IPS-20b (cell line): ENCODE data around the gene SLC6A20.

Source experiments
- H3K27ac ChIP-seq: one replicate; pipeline ENCODE4 v1.5.1; 2013; ENCODE audit warnings: low read length
- H3K27me3 ChIP-seq: 2 replicates; pipeline ENCODE4 v1.6.1; 2013; ENCODE audit warnings: mild to moderate bottlenecking, low read length, inconsistent platforms; ENCODE audit not compliant: insufficient read depth
- H3K36me3 ChIP-seq: 2 replicates; pipeline ENCODE4 v1.6.1; 2013; ENCODE audit warnings: low read depth, mild to moderate bottlenecking, inconsistent platforms, low read length, moderate library complexity; ENCODE audit not compliant: insufficient read depth
- H3K4me1 ChIP-seq: 2 replicates; pipeline ENCODE4 v1.6.1; 2013; ENCODE audit warnings: mild to moderate bottlenecking, control low read depth, inconsistent platforms, low read length, moderate library complexity; ENCODE audit not compliant: insufficient read depth
- H3K4me3 ChIP-seq: 2 replicates; pipeline ENCODE4 v1.5.1; 2013; ENCODE audit warnings: mild to moderate bottlenecking, low read length, inconsistent platforms
- H3K9ac ChIP-seq: 2 replicates; pipeline ENCODE4 v1.6.1; 2013; ENCODE audit warnings: low read depth, mild to moderate bottlenecking, inconsistent platforms, low read length, moderate library complexity
- H3K9me3 ChIP-seq: 2 replicates; pipeline ENCODE4 v1.6.1; 2013; ENCODE audit warnings: mild to moderate bottlenecking, low read depth, low read length, inconsistent platforms; ENCODE audit not compliant: insufficient read depth

Gene SLC6A20

DNA sequence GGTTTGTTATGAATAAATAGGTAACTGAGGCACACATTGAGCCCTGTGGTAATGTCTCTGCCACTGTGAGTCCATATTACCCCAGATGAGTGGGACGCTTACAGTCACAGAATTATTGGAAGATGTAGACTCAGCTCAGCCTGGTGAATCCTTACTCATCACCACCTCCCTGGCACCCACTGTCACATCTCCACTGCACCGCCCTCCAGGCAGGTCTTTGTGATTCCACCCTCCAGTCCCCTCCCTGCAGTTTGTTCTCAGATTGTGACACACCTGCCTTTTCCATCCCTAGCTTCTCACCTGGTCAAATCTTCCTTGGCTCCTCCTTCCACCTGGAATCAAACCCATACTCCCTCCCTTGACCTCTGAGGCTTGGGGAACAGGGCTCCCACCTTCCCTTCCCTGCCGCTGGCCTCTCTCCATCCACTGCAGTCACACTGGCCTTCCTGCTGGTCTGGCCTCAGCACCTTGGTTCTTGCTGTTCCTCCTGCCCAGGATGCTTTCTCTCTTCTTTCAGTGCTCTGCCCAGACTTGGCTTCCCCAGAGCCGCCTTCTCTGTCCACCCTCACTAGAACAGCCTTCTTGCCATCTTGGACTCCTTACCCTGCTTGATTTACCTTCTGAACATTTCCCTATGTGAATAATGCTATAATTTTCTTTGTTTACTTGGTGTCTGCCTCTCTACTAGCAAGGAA lies 9.4 kb downstream of the SLC6A20 start:
- H3K27me3 ChIP-seq: 0 out of 2 replicates have a peak, but pooled peaks cover 3% of the 10 kb centered on the region
- H3K36me3 ChIP-seq: no peaks in the 10 kb centered on the region
- peaks cover 10% of the 10 kb centered on the region; the same call in 1 of the 2 replicates for H3K9me3 ChIP-seq
- H3K27ac ChIP-seq: no peak overlapping the region
- no peak overlapping the region for H3K4me3 ChIP-seq
- H3K9ac ChIP-seq: no peak overlapping the region
- no peaks in the 10 kb centered on the region for H3K4me1 ChIP-seq

DNA sequence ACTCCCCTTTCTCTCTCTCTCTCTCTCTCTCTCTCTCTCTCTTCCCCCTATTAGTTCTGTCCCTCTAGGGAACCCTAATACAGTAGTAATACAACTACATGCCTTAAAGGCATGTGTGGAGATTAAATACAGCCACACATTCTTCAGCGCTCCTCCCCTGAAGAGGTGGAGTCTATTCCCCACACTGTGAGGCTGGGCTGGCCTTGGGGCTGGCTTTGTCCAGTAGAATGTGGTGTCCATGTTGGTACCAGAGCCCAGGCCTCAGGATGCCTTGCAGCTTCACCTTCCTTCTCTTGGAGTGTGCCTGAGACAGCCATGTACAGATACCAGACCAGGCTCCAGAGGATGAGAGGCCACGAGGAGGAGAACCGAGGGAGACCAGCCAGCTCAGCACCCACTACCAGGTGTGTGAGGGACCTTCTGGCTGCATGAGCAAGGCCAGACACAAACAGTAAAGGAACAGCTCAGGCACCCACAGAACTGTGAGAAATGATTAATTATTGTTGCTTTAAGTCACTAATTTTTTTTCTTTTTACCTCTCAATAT lies 10.7 kb downstream of the SLC6A20 start:
- Histone ChIP-seq H3K4me3 (no peak overlapping the region), H3K36me3 (no peaks in the 10 kb centered on the region), H3K9me3 (peaks cover 10% of the 10 kb centered on the region; the same call in 1 of the 2 replicates), H3K4me1 (no peaks in the 10 kb centered on the region), H3K27ac (no peak overlapping the region), H3K9ac (no peak overlapping the region), H3K27me3 (no peaks in the 10 kb centered on the region)

DNA sequence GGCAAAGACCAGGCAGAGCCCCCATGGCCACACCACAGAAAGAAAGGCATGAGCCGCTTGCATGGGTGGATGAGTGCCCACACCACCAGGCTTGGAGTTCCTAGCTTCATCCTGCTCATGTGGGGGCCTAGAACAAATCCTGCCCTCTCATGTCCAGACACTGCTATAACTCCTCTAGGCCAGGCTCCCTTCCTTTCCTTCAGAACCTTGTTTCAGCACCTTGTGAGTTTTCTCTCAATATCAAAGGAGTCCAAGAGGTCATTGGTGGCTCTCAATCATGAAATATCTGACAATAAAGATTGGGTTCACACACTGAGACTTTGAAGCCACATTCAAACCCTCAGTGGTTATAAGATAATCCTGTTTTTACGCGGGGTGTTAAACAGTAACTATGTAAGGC lies 12.7 kb downstream of the SLC6A20 start:
- H3K4me3 ChIP-seq: no peak overlapping the region
- no peaks in the 10 kb centered on the region for H3K27me3 ChIP-seq
- H3K27ac ChIP-seq: no peak overlapping the region
- no peaks in the 10 kb centered on the region for H3K9me3 ChIP-seq
- no peaks in the 10 kb centered on the region for H3K4me1 ChIP-seq
- H3K9ac ChIP-seq: no peak overlapping the region
- no peaks in the 10 kb centered on the region for H3K36me3 ChIP-seq

DNA sequence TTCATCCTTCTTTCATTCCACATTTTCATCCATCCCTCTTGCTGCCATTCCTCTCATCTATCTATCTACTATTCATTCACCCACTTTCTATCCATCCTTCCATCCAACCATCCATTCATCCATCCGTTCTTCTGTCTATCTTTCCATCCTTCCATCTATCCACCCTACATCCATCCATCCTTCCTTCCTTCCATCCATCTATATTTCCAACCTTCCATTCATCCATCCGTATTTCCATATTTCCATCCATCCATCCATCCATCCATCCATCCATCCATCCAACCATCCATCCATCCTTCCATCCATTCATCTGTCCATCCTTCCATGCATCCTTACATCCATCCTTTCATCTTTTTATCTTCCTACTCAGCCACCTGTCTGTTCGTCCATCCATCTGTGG lies 14.0 kb downstream of the SLC6A20 start:
- Histone ChIP-seq H3K4me3 (no peak overlapping the region), H3K36me3 (no peaks in the 10 kb centered on the region), H3K27ac (no peak overlapping the region), H3K9ac (no peak overlapping the region), H3K4me1 (no peaks in the 10 kb centered on the region), H3K27me3 (no peaks in the 10 kb centered on the region), H3K9me3 (no peaks in the 10 kb centered on the region)

DNA sequence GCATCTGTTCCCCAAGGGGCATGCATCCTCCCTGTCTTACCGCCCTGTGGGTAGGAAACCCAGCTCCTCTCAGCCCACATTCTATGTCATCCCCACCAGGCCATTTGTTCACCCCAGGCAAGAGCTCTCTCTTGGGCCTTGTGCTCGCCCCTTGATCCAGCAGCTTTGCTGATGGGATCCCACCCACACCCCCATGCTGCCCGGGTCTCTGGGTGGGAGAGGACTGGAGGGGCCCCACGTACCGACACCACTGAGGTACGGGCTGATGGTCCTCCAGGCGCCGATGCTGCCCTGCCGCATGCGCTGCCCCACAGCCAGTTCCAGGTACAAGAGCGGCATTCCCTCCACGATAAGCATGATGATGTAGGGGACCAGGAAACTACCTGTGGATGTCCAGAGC lies 14.5 kb downstream of the SLC6A20 start:
- Histone ChIP-seq H3K27ac (no peak overlapping the region), H3K4me3 (no peak overlapping the region), H3K36me3 (no peaks in the 10 kb centered on the region), H3K27me3 (no peaks in the 10 kb centered on the region), H3K9ac (no peak overlapping the region), H3K4me1 (no peaks in the 10 kb centered on the region), H3K9me3 (no peaks in the 10 kb centered on the region)

DNA sequence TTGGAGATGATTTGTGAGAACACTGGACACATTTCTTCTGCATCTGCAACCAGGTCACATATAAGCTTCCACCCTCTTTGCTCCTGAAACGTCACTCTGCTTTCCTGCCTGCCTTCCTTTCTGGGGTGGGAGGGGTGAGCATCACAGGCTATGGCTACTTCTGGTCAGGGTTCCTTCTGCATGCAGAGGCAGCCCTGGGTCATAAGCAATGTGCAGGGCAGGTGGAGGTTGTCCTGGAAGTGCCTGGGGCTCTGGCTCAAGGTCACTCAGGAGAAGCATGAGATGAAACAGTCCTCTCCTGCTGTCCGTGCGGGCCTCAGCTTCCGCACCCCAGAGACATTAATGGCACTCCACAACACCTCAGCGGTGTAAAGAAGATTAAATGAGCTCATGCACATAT lies 15.1 kb downstream of the SLC6A20 start:
- Histone ChIP-seq H3K27ac (no peak overlapping the region), H3K9ac (no peak overlapping the region), H3K36me3 (no peaks in the 10 kb centered on the region), H3K27me3 (no peaks in the 10 kb centered on the region), H3K9me3 (no peaks in the 10 kb centered on the region), H3K4me1 (no peaks in the 10 kb centered on the region), H3K4me3 (no peak overlapping the region)

DNA sequence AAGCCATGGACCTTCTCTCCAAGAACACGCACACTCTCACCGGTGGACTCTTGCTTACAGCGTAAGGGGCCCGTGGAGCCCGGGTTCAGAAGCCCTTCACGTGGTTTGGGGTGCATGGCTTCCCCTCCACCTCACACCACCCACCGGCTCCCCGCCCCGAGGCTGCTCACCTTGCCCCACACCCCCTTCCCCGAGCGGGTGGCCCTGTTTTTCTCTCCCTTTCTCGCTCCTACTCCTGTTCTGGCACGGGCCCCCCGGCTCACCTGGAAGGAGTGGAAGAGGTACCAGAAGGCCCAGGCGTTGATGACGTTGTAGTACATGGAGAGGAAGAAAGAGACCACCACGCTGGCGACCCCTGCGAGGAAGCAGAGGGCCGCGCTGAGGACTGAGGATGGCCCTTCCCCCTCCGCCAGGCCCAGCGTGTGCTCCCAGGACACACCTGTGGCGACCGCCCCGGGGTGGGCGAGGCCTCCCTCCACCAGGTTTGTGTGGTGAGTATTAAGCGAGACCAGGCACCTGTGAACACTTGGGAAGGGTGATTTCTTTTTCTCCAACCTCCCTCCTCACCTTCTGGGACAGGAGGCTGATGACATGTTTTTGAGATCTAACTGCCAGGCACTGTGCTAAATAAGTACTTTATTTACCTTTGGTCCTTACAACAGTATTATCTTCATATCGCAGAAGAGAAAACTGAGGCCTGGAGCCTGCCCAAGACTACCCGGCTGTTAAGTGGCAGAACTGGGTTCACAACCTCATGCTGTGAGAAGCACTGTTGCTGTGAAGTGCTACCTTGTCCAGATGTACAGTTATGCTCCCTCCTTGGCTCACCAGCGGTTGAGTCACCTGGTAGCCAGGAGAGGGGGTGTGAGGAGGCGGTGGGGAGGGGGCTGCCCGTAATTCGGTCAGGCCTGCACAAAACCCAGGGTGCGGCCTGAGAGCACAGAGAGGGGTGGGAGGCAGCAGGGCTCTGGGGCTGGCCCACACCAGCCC lies 16.3 kb downstream of the SLC6A20 start:
- H3K9ac ChIP-seq: no peak overlapping the region
- no peak overlapping the region for H3K27ac ChIP-seq

DNA sequence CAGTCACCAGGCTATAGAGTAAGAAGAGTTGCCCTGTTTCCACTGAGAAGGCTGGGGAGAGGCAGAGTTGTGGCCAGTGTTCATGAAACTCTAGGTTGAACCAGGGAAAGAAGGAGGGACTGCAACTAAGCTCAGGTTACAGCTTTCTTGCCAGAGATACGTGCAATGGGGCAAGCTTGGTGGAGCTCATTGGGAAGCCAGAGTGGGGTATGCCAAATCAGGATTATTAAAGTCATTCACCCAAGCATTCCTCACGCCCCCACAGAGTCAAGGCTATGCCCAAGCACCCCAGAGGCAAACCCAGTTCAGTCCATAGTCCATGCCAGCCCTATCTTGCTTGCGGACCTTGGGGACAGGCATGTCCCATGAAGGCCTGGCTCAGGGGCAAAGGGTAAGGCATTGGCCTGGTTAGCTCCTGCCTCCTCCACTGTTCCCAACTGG lies 17.6 kb downstream of the SLC6A20 start:
- Histone ChIP-seq H3K9me3 (no peaks in the 10 kb centered on the region), H3K9ac (no peak overlapping the region), H3K4me3 (no peak overlapping the region), H3K36me3 (no peaks in the 10 kb centered on the region), H3K4me1 (no peaks in the 10 kb centered on the region), H3K27ac (no peak overlapping the region), H3K27me3 (no peaks in the 10 kb centered on the region)

More for the DNA sequence above, 16.3 kb downstream of the SLC6A20 start:
- H3K4me3 ChIP-seq: no peak overlapping the region
- H3K9me3 ChIP-seq: no peaks in the 10 kb centered on the region
- H3K36me3 ChIP-seq: no peaks in the 10 kb centered on the region
- H3K27me3 ChIP-seq: no peaks in the 10 kb centered on the region
- no peaks in the 10 kb centered on the region for H3K4me1 ChIP-seq

DNA sequence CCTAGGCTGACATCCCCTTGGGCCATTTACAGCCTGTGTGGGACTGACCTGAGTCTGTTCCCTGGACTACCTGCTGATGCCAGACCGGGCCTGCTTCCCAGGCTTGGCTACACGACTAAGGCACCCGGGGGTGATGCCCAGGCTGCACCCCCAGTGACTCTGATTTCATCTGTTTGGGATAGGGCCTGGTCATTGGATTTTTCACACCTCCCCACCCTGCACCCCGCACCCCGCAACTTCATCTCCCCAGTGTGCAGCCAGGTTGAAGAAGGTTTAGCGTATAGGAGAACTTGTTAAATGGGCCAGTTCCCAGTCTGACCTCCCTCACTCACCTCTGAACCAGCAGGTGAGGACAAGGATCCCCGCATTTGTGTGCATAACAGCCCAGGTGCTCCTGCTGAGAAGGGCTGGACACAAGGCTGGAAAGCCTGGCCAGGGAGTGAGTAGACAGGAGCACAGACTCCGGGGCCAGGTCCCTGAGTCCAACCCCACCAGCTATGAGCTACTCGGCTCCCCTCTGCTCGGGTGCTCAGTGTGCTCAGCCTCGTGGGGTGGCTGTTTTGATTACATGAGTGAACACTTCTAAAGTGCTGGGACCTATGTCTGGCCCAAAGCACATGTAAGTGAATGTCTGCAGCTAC lies 18.5 kb downstream of the SLC6A20 start:
- Histone ChIP-seq H3K4me1 (no peaks in the 10 kb centered on the region), H3K27ac (no peak overlapping the region), H3K36me3 (no peaks in the 10 kb centered on the region), H3K4me3 (no peak overlapping the region), H3K9me3 (no peaks in the 10 kb centered on the region), H3K27me3 (no peaks in the 10 kb centered on the region), H3K9ac (no peak overlapping the region)

DNA sequence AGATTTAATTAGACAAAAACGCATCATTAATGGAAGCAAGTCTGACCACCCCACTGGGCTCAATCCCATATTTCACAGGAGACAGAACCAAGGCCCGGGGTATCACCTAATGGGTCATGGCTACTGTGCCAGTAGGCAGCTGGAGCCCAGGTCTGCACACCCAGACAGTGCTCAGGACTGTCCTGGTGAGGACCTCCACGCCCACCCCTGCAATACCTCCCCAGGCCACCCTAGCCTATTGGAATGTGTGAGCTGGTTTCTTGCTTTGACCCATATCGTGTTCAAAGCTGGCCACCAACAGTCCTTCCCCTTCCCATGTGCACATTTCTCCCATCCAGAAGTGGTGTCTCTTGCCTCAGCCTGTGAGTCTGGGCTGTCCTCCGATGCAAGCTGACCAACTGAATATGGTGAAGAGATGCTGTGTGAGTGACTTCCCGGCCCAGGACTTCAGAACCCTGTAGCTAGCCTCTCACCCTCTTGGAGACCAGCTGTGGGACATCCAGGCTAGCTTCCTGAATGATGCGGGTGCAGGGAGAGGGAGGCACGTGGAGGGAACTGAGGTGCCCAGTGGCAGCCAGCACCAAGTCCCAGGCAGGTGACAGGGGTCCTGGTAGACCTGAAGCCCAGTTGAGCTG lies 19.1 kb downstream of the SLC6A20 start:
- Histone ChIP-seq H3K9me3 (no peaks in the 10 kb centered on the region), H3K27me3 (no peaks in the 10 kb centered on the region), H3K36me3 (no peaks in the 10 kb centered on the region), H3K27ac (no peak overlapping the region), H3K9ac (no peak overlapping the region), H3K4me3 (no peak overlapping the region), H3K4me1 (no peaks in the 10 kb centered on the region)

DNA sequence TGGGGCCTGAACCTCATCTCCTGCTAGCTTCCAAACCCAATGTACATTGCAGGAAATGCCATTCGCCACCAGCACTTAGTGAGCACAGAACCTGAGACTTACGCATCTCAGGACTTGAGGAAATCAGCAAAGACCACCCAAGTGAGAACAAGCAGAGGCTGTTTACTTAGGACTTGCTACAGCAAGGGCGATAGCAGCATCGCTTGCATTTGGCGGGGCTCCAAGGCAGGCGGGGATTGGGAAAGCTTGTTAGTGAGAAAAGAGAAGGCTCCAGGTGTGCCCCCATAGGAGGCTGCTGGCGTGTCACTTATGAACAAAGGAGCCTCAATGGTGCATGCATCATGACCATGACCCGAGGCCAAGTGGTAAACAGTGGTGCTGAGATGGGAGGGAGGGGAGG lies 19.7 kb downstream of the SLC6A20 start:
- Histone ChIP-seq H3K27me3 (no peaks in the 10 kb centered on the region), H3K4me3 (no peak overlapping the region; the same call in 1 of the 2 replicates), H3K4me1 (no peaks in the 10 kb centered on the region), H3K36me3 (no peaks in the 10 kb centered on the region), H3K27ac (no peak overlapping the region), H3K9me3 (no peaks in the 10 kb centered on the region), H3K9ac (no peak overlapping the region)
